ENCODE results near the gene MSRB1.
A peak's percentile ranks its signal among the peaks of the same experiment; 100 is the strongest.
"Not testable (repeated sequence)": the region's sequence is repeated elsewhere in the genome, so short reads cannot be mapped to it uniquely, and the experiment has no call there.

Gene MSRB1

DNA sequence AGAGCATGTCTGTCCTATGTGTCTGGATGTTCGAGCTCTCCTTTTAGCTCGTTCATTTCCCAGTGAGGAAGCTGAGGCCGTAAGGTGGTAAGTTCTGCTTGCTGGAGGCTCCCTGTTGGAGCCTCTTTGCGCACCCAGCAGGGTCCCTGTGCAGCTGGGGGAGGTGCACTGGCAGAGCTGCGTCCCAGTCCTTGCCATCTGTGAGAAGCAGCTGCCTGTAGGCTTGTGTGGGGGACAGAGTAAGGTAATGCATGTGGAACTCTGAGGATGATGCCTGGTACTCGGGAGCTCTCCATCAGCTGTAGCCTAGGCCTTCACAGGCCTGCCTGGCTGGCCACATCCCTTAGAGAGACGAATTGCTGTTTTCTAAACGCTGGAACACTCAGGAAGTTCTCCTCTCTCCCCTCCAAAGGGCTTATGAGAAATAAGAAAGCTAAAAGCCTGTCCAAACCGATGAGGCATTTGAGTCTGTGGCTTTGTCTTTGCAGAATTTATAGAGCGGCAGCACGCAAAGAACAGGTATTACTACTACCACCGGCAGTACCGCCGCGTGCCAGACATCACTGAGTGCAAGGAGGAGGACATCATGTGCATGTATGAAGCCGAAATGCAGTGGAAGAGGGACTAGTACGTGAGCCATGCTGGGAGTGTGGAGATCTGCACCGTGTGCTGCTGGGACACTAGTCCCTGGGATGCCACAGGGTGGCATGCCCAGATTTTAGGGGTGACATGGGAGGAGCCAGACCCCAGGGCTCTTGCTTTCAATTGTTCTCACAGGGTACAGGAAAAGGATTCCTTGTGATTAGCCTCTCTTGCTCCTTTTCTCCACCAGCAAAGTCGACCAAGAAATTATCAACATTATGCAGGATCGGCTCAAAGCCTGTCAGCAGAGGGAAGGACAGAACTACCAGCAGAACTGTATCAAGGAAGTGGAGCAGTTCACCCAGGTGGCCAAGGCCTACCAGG is 17.9 kb upstream of the MSRB1 start:
- peak in 1 of 2 donors; percentile 50 for DNase-seq

DNA sequence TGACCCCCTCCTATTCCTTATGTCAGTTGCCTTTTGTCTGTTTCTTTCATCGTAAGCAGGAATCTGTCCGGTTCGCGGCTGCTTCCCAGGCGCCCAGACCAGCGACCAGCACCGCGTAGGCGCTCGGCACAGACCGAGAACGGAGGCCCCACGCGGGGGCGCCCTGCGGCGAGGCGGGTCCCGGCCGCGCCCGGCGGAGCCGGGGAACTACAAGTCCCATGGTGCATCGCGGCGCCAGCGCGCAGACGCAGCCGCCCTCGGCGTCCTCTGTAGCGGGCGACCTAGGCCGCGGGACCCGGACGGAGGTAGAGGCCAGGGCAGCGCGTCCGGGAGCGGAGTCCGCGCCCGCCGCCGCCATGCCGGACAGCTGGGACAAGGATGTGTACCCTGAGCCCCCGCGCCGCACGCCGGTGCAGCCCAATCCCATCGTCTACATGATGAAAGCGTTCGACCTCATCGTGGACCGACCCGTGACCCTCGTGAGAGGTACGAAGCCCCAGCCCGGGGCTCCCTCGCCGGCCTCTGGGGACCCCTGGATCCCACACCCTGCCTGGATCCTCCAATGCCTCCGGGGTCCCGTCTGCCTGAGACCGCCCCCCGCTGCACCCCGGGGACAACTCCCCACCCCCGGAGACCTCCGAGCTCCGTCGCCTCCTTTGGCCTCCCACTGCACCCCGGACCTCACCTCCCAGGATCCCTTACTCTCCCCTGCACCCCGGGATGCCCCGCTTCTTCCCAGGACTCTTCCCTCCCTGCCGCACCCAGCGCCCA is 16.5 kb upstream of the MSRB1 start, which contains the start of gene NDUFB10:
Gene NDUFB10, plus strand, starts transcription at position 270 of the 771 bp plus-strand sequence. Its CDS starts 87 bp downstream, at position 357.
- DNase-seq = peak; percentile 87 to 93

DNA sequence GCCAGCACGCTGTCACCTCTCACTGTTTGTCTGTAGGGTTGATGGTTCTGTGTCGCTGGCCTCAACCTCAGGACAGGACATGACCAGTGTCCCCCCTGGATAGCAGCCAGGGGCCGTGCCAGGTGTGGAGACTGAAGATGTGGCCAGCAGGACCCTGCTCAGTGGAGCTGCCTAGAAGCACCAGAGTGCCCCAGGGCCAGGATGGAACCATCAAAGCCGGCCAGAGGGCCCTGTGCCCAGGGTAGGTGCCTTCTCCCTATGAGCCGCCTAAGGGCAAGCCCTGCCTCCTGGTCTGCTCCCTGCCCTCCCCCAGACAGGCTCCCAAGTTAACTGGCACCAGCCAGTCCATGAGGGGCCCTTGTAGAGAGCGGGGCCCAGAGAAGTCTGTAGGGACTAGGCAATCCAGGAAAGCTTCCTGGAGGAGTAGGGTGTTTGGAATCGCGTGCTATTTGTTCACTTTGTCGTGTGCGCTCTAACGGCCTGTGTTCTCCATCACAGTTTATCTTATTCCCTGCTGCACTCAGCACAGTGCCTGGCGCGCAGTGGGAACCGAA is 15.8 kb upstream of the MSRB1 start:
- DNase-seq = no peak

DNA sequence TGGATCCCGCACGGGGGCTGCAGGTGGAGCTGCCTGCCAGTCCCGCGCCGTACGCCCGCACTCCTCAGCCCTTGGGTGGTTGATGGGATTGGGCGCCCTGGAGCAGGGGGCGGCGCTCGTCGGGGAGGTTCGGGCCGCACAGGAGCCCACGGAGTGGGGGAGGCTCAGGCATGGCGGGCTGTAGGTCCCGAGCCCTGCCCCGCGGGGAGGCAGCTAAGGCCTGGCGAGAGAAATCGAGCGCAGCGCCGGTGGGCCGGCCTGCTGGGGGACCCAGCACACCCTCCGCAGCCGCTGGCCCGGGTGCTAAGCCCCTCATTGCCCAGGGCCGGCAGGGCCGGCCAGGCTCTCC is 15.1 kb upstream of the MSRB1 start:
- not testable (repeated sequence) for DNase-seq

DNA sequence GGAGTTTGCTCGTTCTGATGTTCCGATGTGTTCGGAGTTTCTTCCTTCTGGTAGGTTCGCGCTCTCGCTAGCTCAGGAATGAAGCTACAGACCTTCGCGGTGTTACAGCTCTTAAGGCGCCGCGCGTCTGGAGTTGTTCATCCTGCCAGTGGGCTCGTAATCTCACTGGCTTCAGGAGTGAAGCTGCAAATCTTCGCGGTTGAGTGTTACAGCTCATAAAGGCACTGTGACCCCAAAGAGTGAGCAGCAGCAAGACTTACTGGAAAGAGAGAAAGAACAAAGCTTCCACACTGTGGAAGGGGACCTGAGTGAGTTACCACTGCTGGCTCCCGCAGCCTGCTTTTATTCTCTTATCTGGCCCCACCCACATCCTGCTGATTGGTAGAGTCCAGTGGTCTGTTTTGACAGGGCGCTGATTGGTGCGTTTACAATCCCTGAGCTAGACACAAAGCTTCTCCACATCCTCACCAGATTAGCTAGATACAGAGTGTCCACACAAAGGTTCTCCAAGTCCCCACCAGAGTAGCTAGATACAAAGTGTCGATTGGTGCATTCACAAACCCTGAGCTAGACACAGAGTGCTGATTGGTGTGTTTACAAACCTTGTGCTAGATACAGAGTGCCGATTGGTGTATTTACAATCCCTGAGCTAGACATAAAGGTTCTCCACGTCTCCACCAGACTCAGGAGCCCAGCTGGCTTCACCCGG is 14.6 kb upstream of the MSRB1 start:
- DNase-seq = not testable (repeated sequence)

DNA sequence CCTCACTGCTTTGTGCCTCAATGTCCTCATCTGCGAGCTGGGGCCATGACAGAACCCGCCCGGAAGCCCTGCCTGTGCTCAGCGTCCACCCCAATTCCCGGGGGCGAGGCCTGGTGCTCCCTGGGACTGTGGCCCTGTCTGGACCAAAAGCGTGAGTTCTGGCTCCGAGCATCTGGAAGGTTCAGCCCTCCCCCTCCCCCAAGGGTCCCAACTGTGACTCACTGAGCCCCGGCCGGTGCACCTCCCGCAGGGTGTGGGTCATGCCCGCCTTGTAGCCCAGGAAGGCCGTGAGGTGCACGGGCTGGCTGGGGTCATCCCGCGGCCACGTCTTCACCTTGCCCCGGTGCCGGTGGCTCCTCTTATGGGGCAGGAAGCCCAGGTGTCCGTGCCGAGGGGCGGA is 10.7 kb upstream of the MSRB1 start:
- DNase-seq = no peak

DNA sequence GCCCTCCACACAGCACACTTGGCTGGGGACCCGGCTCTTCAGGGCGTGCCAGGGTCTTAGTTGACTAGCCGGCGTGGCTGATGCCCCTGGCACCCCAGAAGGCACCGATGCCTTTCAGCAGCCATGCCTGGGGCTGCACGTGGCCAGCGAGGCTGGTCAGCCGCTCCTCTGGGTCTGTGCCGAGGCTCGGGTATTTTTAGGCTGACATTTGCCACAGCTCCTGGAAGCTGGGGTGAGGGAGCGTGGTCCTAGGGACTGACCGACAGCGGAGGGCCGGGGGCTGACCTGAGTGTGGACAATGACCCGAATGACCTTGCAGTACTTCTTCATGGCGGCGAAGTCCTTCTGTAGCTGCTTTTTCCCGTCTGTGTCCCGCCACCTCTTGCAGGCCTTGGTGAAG is 7.6 kb upstream of the MSRB1 start:
- DNase-seq = no peak

DNA sequence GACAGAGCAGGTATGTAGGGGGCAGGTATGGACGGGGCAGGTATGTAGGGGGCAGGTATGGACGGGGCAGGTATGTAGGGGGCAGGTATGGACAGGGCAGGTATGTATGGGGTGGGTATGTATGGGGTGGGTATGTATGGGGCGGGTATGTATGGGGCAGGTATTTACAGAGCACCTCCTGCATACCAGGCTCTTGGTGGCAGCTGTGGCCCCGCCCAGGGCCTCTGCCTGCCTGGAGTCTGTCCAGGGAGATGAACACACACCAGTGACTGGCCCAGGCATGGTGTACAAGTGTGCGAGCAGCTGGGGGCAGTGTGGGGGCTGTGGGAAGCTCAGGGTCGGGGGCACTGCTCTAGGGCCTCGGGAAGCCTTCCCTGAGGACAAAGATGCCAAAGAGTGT is 7.0 kb upstream of the MSRB1 start:
- no peak for DNase-seq

DNA sequence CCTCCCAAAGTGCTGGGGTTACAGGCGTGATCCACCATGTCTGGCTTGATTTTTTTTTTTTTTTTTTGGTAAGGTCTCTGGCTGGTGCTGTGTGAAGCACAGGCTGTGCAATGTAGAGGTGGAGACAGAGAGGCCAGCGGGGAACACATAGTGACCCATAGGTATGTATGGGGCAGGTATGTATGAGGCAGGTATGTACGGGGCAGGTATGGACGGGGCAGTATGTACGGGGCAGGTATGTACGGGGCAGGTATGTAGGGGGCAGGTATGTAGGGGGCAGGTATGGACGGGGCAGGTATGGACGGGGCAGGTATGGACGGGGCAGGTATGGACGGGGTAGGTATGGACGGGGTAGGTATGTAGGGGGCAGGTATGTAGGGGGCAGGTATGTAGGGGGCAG is 6.5 kb upstream of the MSRB1 start:
- DNase-seq = no peak

DNA sequence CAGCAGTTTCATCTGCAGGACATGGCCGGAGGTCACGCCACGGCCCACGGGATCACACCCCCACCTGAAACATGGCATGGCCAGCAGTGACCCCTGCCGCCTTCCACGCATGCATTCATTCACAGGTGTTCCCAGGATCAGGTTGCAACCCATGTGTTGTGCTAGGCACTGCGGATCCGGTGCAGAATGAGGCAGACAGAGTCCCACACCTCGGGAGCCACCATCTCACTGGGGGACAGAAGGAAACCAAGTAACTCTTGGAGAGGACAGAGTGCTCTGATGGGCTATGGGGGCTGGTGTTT is 4.3 kb upstream of the MSRB1 start:
- DNase-seq = no peak

DNA sequence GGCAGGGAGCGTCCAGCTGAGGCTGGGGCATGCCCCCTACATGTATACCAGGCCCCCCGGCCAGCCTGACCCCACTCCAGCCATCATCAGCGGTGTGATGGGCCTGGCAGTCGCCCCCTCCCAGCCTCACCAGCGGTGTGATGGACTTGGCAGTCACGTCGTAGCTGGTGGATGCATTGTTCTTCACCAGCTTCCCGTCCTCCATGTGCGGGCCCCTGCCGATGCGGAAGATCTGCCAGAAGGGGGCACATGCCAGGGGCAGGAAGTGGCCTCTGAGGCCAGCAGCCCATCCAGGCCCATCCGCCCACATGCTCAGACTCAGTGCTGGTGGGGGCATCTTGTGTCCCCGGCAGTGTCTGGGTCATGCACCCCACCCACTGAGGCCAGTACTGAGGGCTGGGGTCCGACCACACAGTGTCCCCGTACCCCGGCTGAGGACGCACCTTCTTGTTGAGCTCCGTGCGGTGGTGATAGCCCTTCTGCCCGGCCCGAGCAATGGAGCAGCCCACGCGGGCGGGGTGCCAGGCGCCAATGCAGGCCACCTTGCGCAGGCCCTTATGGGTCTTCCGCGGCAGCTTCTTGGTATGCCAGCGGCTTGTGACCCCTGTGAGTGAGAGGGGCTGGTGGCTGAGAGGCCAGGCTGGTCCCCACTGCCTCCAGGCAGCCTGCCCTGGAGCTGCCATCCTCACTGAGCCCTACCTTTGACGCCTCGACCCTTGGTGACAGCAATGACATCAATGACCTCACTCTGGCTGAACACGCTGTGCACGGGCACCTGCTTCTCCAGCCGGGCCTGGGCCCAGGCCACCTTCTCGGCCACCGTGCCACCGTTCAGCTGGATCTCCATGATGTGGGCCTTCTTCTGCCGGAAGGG is 3.7 kb upstream of the MSRB1 start:
- no peak for DNase-seq

DNA sequence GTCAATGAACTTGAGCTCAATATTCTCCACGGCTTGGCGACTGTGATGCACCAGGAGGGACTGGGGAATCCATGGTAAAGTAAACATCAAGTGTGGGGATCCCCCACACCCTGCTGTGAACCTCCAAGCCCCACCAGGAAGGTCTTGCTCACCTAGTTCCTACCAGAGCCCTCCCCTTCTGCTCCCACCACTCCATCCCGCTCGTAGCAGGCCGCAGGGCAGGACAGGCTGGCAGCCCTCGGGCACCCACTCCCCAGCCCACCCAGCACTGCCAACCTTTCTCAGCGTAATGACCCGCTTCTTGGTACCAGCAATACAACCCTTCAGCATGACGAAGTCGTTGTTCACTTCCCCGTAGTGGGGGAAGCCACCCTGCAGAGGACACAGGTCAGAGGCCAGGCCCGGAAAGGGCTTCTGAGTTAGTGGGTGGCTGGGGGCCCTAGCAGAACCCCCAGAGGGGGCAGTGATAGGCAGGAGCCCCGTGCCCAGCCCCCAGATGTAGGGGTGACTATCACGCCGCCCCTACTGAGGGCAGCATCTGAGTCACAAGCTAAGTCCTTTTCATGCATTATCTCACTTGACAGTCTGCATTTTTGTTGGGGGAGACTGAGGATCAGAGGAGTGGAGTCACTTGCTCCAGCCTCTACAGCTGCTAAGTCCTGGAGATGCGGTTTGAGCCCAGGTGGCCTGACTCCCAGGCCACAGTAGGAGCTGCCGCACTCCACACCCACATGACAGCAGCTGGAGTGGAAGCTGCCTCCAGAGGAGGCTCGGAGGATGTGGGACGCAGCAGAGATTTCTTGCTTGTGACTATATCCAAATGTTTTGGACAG is 2.8 kb upstream of the MSRB1 start:
- DNase-seq = no peak

DNA sequence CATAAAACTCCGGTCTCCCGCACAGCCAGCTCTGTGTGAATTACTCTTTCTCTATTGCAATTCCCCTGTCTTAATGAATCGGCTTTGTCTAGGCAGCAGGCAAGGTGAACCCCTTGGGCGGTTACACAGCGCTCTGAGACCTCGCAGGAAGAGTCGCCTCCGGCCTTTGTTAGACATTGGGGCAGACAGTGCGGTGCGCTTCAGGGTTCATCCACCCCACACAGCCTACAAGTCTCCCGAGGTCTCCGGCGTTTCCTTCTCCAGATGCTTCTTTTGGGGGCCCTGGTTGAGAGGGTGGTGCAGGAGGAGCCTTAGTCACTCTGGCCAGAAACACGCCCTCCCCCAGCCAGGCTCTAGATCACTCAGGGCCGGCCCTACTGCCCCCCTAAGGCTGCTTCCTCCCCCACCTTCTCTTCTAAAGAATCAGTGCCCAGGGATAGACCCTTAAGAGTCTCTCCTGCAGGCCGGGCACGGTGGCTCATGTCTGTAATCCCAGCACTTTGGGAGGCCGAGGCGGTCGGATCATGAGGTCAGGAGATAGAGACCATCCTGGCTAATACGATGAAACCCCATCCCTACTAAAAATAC is 1.7 kb upstream of the MSRB1 start:
- DNase-seq = no peak

DNA sequence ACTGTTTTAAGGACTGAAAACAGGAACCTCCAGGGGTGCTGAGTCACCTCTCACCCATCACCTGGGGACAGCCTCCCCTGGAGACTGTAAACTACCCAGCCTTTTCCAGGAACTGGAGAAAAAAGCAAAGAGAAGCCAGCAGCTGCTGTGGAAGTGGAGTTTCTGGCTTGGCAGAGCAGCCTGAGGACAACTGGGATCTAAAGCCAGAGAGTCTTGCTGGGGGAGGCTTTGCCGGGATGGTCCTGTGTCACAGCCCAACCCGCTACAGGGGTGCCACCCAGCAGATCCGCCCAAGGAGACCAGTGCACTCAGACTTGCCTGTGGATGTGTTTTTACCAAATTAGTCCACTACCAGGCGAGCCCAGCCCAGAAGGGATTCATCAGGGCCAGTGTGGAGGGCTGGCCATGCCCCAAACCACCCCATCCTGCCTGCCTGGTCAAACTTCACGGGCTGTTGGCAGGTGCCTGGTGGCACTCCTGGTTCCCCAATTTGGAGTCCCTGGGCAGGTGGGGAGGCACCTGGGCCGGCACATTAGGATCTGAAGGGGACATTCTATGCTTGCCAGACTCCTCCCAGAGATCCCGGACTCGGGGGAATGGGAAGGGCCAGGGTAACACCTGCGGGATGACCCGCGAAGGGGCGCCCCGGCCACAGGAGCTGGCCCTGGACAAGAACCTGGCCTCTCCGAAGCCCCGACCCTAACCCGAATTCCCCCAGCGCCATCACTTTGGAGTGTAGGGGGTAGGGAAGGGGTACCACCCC is 771 bp downstream of the MSRB1 start:
- DNase-seq = peak; percentile 32 to 61

DNA sequence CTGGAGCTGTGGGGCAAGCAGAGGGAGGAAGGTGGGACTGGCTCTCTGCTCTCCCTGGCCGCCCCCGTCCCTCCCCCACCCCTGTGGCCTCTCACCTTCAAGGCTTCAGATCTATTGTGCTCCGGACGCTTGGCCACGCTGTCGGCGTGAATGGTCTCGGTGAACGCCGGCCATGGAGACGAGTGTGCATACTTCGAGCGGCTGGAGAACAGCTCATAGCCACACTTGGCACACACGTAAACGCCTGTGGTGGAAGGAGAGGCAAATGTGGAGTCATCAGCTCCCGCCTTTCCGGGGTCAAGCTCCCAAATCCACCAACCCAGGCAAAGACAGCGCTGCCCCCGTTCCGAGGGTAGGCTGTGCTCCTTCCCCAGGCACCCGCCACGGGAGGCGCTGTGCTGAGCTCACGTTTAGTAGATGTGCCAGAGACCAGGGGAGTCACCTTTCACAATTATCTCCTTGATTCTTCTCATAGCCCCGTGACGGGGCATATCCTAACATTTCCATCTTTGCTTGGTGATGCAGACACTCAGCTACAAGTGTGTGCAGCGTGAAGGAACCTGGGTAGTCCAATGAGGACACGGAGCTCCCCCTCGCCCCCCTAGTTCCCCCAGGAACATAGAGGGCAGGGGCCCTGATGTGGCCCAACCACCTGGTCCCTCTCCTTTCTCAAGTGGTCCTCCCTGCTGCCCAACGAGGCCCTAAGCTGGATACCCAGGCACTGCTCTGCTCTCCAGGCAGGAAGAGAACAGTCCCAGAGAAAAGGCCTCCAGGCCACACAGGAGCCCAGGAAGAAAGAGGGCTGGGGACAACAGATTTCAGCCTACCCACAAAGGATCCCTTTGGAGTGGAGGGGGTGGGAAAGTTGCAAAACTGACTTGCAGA is 1.6 kb downstream of the MSRB1 start:
- no peak for DNase-seq

DNA sequence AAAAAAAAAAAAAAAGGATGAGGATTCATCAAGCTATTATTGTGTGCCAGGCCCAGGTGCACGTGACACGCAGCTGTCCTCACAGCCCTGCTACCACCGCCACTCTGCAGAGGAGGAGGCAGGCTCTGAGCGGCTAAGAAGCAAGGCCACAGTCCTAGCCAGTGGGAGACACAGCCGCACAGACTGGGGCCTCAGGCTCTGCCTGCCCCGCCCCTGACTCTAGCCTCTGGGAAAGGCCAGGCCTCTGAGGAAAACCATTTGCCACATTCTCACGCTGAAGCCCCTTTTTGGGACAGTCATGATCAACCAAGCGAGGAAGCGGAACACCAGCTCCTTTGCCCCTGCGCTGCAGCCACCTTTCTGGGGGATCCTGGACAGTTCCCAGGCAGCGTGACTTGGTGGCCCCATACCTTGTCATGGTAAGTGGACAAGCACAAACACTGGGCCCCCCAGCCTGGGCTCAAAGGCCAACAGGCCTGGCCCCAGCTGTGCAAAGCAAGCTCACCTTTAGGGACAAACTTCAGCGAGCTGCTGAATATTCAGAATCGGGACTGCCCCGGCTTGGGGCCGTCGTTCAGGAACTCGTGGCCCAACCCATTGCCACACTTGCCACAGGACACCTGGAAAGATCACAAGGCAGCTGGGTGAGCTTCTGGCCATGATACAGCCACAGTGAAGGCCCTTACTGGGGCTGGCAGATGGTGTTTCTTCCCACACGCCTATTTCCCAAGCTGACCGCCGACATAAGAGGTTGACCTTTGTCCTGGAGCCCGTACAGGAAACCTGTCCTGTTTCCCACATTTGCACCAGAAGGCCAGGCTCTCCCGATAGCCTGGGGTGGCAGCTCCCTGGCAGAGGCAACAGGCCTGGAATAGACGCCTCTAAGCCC is 2.5 kb downstream of the MSRB1 start:
- no peak for DNase-seq

DNA sequence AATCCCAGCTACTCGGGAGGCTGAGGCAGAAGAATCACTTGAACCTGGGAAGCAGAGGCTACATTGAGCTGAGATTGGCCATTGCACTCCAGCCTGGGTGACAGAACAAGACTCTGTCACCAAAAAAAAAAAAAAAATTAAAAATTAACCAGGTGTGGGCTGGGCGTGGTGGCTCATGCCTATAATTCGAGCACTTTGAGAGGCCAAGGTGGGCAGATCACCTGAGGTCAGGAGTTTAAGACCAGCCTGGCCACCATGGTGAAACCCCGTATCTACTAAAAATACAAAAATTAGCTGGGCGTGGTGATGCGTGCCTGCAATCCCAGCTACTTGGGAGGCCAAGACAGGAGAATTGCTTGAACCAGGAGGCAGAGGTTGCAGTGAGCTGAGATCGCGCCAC is 3.2 kb downstream of the MSRB1 start:
- DNase-seq = not testable (repeated sequence)

DNA sequence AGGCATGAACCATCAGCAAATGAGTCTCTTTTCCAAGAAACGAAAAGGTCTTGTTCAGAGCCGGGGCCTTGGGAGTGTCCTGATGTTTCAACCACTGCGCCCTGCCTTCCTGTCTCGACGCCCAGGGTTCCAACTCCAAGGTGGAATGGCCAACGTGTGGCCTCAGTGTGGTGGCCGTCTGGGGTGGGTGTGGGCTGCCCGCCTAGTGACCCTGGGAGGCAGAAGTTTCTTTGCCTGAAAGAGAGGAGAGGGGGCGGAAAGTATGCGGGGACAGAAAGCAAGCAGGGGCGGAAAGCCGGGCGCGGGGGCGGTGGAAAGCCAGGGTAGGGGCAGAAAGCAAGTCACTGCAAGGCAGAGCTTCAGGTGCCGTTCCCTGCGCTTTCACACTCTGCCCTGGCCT is 4.1 kb downstream of the MSRB1 start:
- DNase-seq = no peak

Data from CD4-positive, alpha-beta T cell treated with Interferon alpha-2 for 1 hour (primary cell).